Psoas muscle (tissue), 8 donors: Measurements from ENCODE around the gene GPR31. TPM values are rescaled to one million over a fixed set of nuclear protein-coding genes. Genes with fewer than 3 reads are reported as not detected.

Source experiments
- ATAC-seq, 4 donors: fragments of 200-7000 bp; cut with Tn5 transposase; one replicate each; pipeline ENCODE4 v1.9.1; 2020; ENCODE audit warnings: moderate library complexity in 3 of 4, mild to moderate bottlenecking in 2 of 4
- DNase-seq, 2 donors: peaks; one replicate each; pipeline ENCODE4 v3.0.0-alpha.2; 2020
- H3K27ac ChIP-seq: fragments of 200-600 bp; one replicate; pipeline ENCODE4 v1.8.0; 2022
- H3K27me3 ChIP-seq, 3 donors: fragments of 200-600 bp in 1 of 3; one replicate each; pipeline versions ENCODE4 v1.6.1 to v1.8.0; 2013 to 2022; ENCODE audit warnings: low read length in 2 of 3, mild to moderate bottlenecking in 2 of 3, moderate library complexity in 1 of 3; ENCODE audit not compliant: insufficient read depth in 3 of 3
- H3K36me3 ChIP-seq, 2 donors: fragments of 200-600 bp in 1 of 2; one replicate each; pipeline versions ENCODE4 v1.6.1 to v1.8.0; 2013 to 2022; ENCODE audit warnings: low read depth in 1 of 2, mild to moderate bottlenecking in 1 of 2, moderate library complexity in 1 of 2; ENCODE audit not compliant: insufficient read depth in 1 of 2
- H3K4me1 ChIP-seq: fragments of 200-600 bp; one replicate; pipeline ENCODE4 v1.8.0; 2022
- H3K4me3 ChIP-seq: fragments of 200-600 bp; one replicate; pipeline ENCODE4 v1.8.0; 2022; ENCODE audit warnings: mild to moderate bottlenecking
- H3K9me3 ChIP-seq: fragments of 200-600 bp; one replicate; pipeline ENCODE4 v1.8.0; 2022
- CTCF ChIP-seq: fragments of 200-600 bp; IDR thresholded peaks from one replicate; pipeline ENCODE4 v1.8.0; 2022; ENCODE audit warnings: antibody characterized with exemption
- WGBS, 3 donors: extraction: QIAGEN DNeasy Blood & Tissue Kit; methylation state at CpG; one replicate each; pipeline versions ENCODE4 v1.1.6 to v1.1.7; 2013; 5-methylcytosine and 5-hydroxymethylcytosine counted together
- intact Hi-C, 2 donors: fragments of 100-400 bp; cut with DNase I; formaldehyde crosslinking; loops; one replicate each; pipeline versions ENCODE4 v1.11.0 to v1.14.2; 2022
- polyA plus RNA-seq, 3 donors: library from polyadenylated mRNA; stranded (reverse); fragments of 200-250 nt; gene quantifications; one replicate each; pipeline ENCODE4 v1.2.3, GENCODE V29; 2013
- total RNA-seq, 4 donors: library from RNA; stranded (reverse); fragmentation: NEBNext Ultra II Directional in 2 of 4; extraction: Animal tissue kit (Norgen Biotek cat#: 25700) in 2 of 4; gene quantifications; one replicate each; pipeline versions ENCODE4 v1.2.1 to v1.2.4, GENCODE V29; 2021 to 2023
- donor health status: healthy with polysubstance abuse.
- donor health status: DM: no; HTN: no; CAD: no; lungs with moderate emphysema.
- donor health status: Bipolar disorder and iron deficiency.
- donor health status: healthy.
- donor health status: DM: yes; HTN: yes; CAD: no.
- donor health status: DM: no; HTN: no; CAD: no.
- donor health status: DM: no; HTN: no; CAD: no.
- donor health status: DM: yes; HTN: yes; CAD: no.

GPR31 gene
- total and polyA plus RNA-seq, 7 donors, result not detected

GRCh38 chr6:167146135-167146534 lies 11.6 kb downstream of the GPR31 start:
- H3K4me1 ChIP-seq, result no peaks in the 10 kb centered on the region
- WGBS, 3 donors, result 66 to 86% (median 81%) methylated on average over 15 of the region's 15 CpGs
- no peak for DNase-seq
- no peak for TF ChIP-seq CTCF
- no peak overlapping the region for H3K27ac ChIP-seq
- H3K27me3 ChIP-seq, result peaks cover 0 to 21% (median 4%) of the 10 kb centered on the region in 3 donors
- intact Hi-C loops, result loop anchor here (5.0 to 10.0 kb wide), 2 partner anchors 359 to 371 kb away; no protein-coding TSS in a partner anchor
- H3K4me3 ChIP-seq, result no peak overlapping the region
- H3K9me3 ChIP-seq, result no peaks in the 10 kb centered on the region
- no peak for ATAC-seq
- no peaks in the 10 kb centered on the region for H3K36me3 ChIP-seq

GRCh38 chr6:167145461-167145860 lies 12.3 kb downstream of the GPR31 start:
- no peaks in the 10 kb centered on the region for H3K9me3 ChIP-seq
- no peak overlapping the region for H3K27ac ChIP-seq
- DNase-seq, result no peak
- 85 to 90% (median 87%) methylated on average over 12 of the region's 12 CpGs for WGBS, 3 donors
- H3K4me1 ChIP-seq, result no peaks in the 10 kb centered on the region
- TF ChIP-seq CTCF, result no peak
- no peak overlapping the region for H3K4me3 ChIP-seq
- no peak for ATAC-seq
- peaks cover 0 to 21% (median 4%) of the 10 kb centered on the region in 3 donors for H3K27me3 ChIP-seq
- intact Hi-C loops, result loop anchor here (5.0 to 10.0 kb wide), 2 partner anchors 358 to 371 kb away; no protein-coding TSS in a partner anchor
- H3K36me3 ChIP-seq, result no peaks in the 10 kb centered on the region

- no peaks in the 10 kb centered on the region for H3K4me1 ChIP-seq
- WGBS, 3 donors, result 84 to 88% (median 87%) methylated on average over 9 of the region's 9 CpGs
- DNase-seq, result no peak
- H3K36me3 ChIP-seq, result no peaks in the 10 kb centered on the region
- no peak for ATAC-seq
- TF ChIP-seq CTCF, result no peak
- intact Hi-C loops, result loop anchor here (5.0 to 10.0 kb wide), 2 partner anchors 366 to 368 kb away; no protein-coding TSS in a partner anchor
- H3K27me3 ChIP-seq, result peaks cover 0 to 14% (median 4%) of the 10 kb centered on the region in 3 donors
- no peak overlapping the region for H3K4me3 ChIP-seq
- H3K9me3 ChIP-seq, result no peaks in the 10 kb centered on the region
- no peak overlapping the region for H3K27ac ChIP-seq
These were observed 14.7 kb downstream of the GPR31 start for GRCh38 chr6:167143041-167143440.

GRCh38 chr6:167142433-167142761 lies 15.4 kb downstream of the GPR31 start:
- no peak for ATAC-seq
- TF ChIP-seq CTCF, result no peak
- no peak overlapping the region for H3K27ac ChIP-seq
- DNase-seq, result no peak
- WGBS, 3 donors, result 25 to 35% (median 30%) methylated on average over 4 of the region's 4 CpGs
- H3K9me3 ChIP-seq, result no peaks in the 10 kb centered on the region
- peaks cover 0 to 11% (median 3%) of the 10 kb centered on the region in 3 donors for H3K27me3 ChIP-seq
- H3K4me3 ChIP-seq, result no peak overlapping the region
- no peaks in the 10 kb centered on the region for H3K36me3 ChIP-seq
- H3K4me1 ChIP-seq, result no peaks in the 10 kb centered on the region
- intact Hi-C loops, result loop anchor here (5.0 to 10.0 kb wide), 2 partner anchors 365 to 368 kb away; no protein-coding TSS in a partner anchor
